NCI-H2227 (cell line): ENCODE results near the gene FGD4.
A peak's percentile ranks its signal among the peaks of the same experiment; 100 is the strongest.

ENCODE experiments used
- DNase-seq: peaks from one replicate; lab custom pipeline; 2025; ENCODE audit not compliant: unreplicated experiment; lab: John Stamatoyannopoulos, UW

Gene FGD4

GRCh38 chr12:32402946-32403345, 3.6 kb downstream of the FGD4 start:
- no peak for DNase-seq

DNA sequence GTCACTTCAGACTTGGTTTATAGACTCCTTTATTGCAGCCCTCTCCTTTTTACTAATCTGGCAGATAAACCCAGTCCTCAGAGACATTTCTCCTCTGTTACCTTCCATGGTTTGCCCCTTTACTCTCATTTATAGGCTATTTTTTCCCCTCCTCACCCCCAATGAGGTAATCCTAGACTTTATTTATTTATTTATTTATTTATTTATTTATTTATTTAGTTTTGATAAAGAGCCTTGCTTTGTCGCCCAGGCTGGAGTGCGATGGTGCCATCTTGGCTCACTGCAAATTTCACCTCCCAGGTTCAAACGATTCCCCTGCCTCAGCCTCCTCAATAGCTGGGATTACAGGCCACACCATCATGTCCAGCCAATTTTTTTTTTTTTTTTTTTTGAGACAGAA, 8.4 kb downstream of the FGD4 start:
- DNase-seq = no peak

- DNase-seq = peak; percentile 16
These were observed 14.1 kb downstream of the FGD4 start for GRCh38 chr12:32413412-32413811.

- no peak for DNase-seq
These were observed 18.9 kb downstream of the FGD4 start for GRCh38 chr12:32418221-32418620.

DNA sequence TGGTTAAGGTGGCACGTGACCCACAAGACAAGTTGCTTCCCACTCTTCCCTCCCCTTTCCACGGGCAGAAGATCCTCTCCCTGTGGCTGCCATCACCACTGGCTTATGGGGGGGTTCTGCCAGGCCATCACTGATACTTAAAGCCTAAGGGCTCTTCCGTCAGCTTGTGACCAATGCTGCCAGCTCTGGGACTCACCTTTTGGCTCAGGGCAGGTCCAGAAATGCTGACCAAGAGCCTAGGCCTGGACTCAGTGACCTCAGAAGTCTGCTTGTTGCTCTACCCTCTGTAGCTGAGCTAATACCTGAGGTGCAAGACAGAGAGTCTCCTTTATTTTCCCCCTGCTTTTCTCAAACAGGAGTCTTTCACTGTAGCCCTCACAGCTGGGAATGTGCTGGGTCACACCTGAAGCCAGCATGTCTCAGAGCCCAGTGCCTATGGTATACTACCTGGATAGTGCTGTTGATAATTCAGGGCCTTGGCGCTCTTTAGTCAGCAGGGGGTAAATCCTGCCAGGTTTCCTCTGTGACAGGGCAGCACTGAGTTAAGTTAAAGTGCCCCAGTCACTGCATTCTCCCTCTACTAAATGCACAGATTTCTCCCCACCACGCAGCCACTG, 19.7 kb downstream of the FGD4 start:
- DNase-seq = no peak

DNA sequence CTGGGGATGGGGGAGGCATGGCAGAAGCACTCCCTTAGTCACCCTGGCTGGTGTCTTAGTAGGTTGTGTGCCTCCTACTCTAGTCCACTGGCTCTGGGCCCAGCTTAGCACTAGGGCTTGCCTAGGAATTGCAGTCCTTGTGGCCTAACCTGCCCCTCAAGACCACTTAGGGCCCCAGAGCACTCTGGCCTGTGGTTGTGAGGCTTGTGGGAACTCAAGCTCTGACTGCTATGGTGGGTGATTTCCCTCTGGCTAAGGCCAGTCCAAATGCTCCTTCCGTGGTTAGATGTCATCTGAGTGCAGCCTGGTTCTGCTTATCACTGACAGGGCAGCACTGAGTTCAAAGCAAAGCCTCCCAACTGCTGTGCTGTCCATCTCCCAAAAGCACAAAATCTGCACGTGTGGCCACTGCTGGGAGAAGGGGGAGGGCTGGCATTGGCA, 20.2 kb downstream of the FGD4 start:
- no peak for DNase-seq

- no peak for DNase-seq
These were observed 21.0 kb downstream of the FGD4 start for GRCh38 chr12:32420356-32420755.

DNA sequence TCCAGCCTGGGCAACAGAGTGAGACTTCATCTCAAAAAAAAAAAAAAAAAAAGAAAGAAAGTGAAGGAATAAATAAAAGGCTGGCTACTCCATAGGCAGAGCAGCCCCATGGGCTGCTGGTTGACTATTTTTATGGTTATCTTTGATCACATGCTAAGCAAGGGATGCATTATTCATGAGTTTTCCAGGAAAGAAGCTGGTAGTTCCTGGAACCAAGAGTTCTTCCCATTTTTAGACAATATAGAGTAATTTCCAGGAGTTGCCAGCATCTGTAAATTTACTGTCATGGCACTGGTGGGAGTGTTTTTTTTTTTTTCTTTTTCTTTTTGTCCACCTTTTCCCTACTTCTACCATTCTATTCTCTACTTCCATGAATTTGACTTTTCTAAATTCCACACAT, 24.2 kb downstream of the FGD4 start:
- no peak for DNase-seq

- DNase-seq = peak; percentile 4
These were observed 31.7 kb downstream of the FGD4 start for GRCh38 chr12:32431025-32431424.

DNA sequence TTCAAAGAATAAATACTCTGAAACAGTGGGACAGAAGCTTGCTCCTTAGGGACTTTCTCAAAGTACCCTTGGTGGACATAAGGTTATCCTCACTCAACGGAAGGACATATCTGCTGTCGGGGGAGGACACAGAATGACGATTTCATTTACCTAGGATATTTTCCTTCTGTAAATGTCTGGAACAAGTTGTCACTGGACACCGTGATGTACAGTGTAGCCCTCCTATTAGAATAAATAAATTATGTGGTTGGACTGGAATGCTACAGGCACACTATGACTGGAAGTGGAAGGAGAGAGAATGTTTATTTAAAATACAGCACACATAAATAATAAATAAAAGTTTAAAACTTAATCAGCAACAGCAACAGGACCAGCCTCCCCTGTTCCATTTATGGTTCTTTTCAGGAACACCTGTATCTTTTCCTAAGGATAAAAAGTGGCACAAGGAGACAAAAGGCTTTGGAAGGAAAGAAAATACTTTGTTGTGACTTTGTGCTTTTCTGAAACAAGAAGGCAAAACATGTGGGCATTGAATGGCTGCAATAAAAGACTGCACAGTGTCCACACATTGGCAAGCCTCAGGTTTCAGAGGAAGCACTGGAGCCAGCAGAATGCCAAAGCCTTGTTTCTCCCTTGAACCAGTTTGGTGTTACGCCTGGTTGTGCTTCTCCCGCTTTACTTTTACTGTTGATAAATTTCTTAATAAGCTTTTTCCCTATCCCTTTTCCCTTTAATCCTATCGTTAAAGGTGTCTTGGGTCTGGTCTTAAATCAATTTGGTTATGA, 36.8 kb downstream of the FGD4 start:
- no peak for DNase-seq

GRCh38 chr12:32437095-32437515, 37.7 kb downstream of the FGD4 start:
- DNase-seq = no peak

GRCh38 chr12:32440120-32440865, 40.9 kb downstream of the FGD4 start:
- no peak for DNase-seq

- no peak for DNase-seq
These were observed 44.1 kb downstream of the FGD4 start for GRCh38 chr12:32443491-32443890.

DNA sequence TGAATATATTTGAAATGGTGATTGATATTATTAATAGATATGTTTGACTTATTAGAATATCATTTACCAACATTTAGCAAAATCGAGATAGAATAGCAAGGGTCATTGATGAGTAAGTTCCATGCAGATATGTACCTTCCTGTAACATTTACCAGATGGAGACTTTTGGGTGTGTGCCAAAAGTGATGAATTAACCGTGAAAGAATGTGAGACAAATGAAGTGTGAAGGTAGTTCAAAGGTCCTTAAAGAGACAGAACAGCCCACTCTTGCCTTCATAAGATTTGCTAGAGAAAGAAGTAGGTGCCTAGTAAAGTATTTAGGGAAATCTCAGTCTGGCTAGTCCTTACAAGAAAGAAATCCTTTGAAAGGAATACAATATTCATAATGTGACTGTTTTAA, 45.5 kb downstream of the FGD4 start:
- peak; percentile 5 for DNase-seq

DNA sequence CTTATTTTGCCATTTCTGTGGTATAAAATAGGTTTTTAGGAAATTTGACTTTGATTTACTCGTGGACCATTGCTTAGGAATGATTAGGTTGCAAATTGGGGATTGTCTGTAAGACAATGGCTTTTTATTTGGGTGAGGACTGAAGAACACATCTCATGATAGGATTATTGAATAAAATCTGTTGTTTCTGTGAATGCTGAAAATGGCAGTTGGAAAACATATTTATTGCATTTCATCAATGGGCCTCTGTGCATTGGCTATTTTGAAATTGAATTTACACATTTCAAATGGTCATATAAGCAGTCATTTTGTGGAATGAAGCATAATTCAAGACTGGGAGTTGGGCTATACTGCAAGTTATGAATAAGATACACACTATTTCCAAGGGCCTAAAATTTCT, 46.0 kb downstream of the FGD4 start:
- DNase-seq = no peak

GRCh38 chr12:32446316-32447119, 47.2 kb downstream of the FGD4 start:
- DNase-seq = no peak

- DNase-seq = no peak
These were observed 49.2 kb downstream of the FGD4 start for GRCh38 chr12:32448586-32448985.

GRCh38 chr12:32450363-32450762, 51.0 kb downstream of the FGD4 start:
- DNase-seq = no peak

DNA sequence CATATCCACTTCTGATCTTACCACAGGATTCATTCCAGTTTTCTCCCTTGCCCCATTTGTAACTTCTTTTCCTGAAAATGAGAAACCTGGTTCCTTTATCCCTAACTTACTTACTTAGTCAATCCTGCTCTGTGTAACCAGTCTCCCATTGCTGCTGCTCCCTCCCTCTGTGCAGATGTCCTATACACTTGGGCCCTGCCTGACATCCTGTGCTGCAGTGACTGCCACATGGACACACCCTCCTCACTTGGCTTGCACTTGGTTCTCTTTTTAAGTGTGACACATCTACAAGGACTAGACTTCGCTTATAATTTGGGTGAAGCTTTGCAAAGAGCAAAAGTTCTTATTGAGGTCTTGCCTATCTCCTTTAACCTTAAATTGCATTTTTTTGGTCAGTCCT, 51.4 kb downstream of the FGD4 start:
- DNase-seq = no peak

DNA sequence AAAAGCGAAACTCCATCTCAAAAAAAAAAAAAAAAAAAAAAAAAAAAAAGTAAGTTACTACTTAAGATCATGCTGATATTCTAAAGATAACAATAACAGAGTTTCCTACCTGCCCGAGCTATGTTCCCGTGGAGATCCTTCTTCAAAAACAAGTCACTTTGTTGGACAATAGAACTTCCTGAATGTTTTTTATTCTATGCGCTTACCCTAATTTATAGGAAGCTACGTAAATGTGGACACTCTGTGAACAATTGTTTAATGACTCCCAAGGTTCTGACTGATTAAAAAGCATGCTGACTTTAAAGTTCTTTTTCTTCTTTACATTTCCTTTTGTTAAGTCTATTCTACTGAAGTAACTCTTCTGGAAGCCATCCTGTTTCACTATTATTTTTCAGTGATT, 52.5 kb downstream of the FGD4 start:
- DNase-seq = no peak

- DNase-seq = no peak
These were observed 54.7 kb downstream of the FGD4 start for GRCh38 chr12:32454075-32454474.
